ENCODE data around the gene LPAR2.
"Not testable (repeated sequence)": the region's sequence is repeated elsewhere in the genome, so short reads cannot be mapped to it uniquely, and the experiment has no call there.

Gene LPAR2

GRCh38 chr19:19610376-19611202 lies 17.4 kb downstream of the LPAR2 start:
- DNase-seq (ENCODE audit: low spot score), result no peak
- in situ Hi-C loops (cut with MboI; ENCODE audit: low sequenced_read_pairs, unreplicated experiment), result no loop called here
- TF ChIP-seq CTCF (IDR thresholded peaks at IDR 0.05; ENCODE audit: borderline replicate concordance, control extremely low read depth, extremely low read depth, insufficient read depth, missing control alignments), result no peak

- DNase-seq (ENCODE audit: low spot score); in situ Hi-C loops (cut with MboI; ENCODE audit: low sequenced_read_pairs, unreplicated experiment): not testable (repeated sequence)
Observed at GRCh38 chr19:19606686-19607085, 21.3 kb downstream of the LPAR2 start.

GRCh38 chr19:19606021-19606420 lies 22.0 kb downstream of the LPAR2 start:
- DNase-seq (ENCODE audit: low spot score), result no peak
- no peak for TF ChIP-seq CTCF (IDR thresholded peaks at IDR 0.05; ENCODE audit: borderline replicate concordance, control extremely low read depth, extremely low read depth, insufficient read depth, missing control alignments)
- in situ Hi-C loops (cut with MboI; ENCODE audit: low sequenced_read_pairs, unreplicated experiment), result no loop called here

- DNase-seq (ENCODE audit: low spot score), result no peak
- no peak for TF ChIP-seq CTCF (IDR thresholded peaks at IDR 0.05; ENCODE audit: borderline replicate concordance, control extremely low read depth, extremely low read depth, insufficient read depth, missing control alignments)
- in situ Hi-C loops (cut with MboI; ENCODE audit: low sequenced_read_pairs, unreplicated experiment), result no loop called here
Observed at GRCh38 chr19:19602713-19603324, 25.2 kb downstream of the LPAR2 start.

- no peak for TF ChIP-seq CTCF (IDR thresholded peaks at IDR 0.05; ENCODE audit: borderline replicate concordance, control extremely low read depth, extremely low read depth, insufficient read depth, missing control alignments)
Observed at GRCh38 chr19:19602136-19602712, 25.8 kb downstream of the LPAR2 start.

GRCh38 chr19:19600793-19601330 lies 27.2 kb downstream of the LPAR2 start:
- in situ Hi-C loops (cut with MboI; ENCODE audit: low sequenced_read_pairs, unreplicated experiment), result no loop called here
- no peak for TF ChIP-seq CTCF (IDR thresholded peaks at IDR 0.05; ENCODE audit: borderline replicate concordance, control extremely low read depth, extremely low read depth, insufficient read depth, missing control alignments)
- no peak for DNase-seq (ENCODE audit: low spot score)

More at GRCh38 chr19:19602136-19602712, 25.8 kb downstream of the LPAR2 start:
- in situ Hi-C loops (cut with MboI; ENCODE audit: low sequenced_read_pairs, unreplicated experiment), result no loop called here
- DNase-seq (ENCODE audit: low spot score), result no peak

GRCh38 chr19:19598728-19599451 lies 29.1 kb downstream of the LPAR2 start:
- in situ Hi-C loops (cut with MboI; ENCODE audit: low sequenced_read_pairs, unreplicated experiment); DNase-seq (ENCODE audit: low spot score): not testable (repeated sequence)
